Stimulated activated CD8-positive, alpha-beta memory T cell treated with anti-CD3 and anti-CD28 coated beads, Interleukin-7, amount 100 ng/mL, for 4 hours (primary cell): ENCODE measurements around the gene UTP14C.
"Not testable (repeated sequence)": the region's sequence is repeated elsewhere in the genome, so short reads cannot be mapped to it uniquely, and the experiment has no call there.

Source experiments
- DNase-seq, 2 donors: peaks; one replicate each; pipeline ENCODE4 v3.0.0-alpha.2; 2020; ENCODE audit warnings: low read depth in 2 of 2

The UTP14C gene

DNA sequence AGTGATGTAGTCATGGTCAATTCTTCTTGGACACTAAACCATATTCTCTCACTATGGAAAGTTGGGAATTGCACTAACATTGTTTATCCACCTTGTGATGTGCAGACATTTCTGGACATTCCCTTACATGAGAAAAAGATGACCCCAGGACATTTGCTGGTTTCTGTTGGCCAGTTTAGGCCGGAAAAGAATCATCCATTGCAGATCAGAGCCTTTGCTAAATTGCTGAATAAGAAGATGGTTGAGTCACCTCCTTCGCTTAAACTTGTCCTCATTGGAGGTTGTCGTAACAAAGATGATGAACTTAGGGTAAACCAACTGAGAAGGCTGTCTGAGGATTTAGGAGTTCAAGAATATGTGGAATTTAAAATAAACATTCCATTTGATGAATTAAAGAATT is at the start of gene UTP14C:
TSS of gene UTP14C (plus strand) at position 211 of the 400 bp plus-strand sequence. CDS start 4,114 bp downstream, outside the sequence.
- DNase-seq, result no peak

DNA sequence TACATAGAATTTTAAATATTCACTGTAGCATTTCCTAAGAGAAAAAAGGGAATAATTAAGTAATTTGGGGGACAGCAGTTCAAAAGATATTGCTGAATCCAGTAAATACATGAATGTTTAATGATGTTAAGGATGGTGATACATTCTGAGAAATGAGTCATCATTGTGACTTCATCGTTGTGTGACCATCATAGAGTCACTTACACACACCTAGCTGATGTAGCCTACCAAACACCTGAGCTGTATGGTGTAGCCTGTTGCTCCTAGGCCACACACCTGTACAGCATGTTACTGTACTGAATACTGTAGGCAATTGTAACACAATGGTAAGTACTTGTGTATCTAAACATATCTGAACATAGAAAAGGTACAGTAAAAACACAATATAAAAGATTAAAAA is 48.1 kb upstream of the UTP14C start:
- DNase-seq, result no peak

- DNase-seq, result no peak
These were observed 47.6 kb upstream of the UTP14C start for GRCh38 chr13:51976890-51977289.

- no peak for DNase-seq
These were observed 46.9 kb upstream of the UTP14C start for GRCh38 chr13:51977625-51978024.

DNA sequence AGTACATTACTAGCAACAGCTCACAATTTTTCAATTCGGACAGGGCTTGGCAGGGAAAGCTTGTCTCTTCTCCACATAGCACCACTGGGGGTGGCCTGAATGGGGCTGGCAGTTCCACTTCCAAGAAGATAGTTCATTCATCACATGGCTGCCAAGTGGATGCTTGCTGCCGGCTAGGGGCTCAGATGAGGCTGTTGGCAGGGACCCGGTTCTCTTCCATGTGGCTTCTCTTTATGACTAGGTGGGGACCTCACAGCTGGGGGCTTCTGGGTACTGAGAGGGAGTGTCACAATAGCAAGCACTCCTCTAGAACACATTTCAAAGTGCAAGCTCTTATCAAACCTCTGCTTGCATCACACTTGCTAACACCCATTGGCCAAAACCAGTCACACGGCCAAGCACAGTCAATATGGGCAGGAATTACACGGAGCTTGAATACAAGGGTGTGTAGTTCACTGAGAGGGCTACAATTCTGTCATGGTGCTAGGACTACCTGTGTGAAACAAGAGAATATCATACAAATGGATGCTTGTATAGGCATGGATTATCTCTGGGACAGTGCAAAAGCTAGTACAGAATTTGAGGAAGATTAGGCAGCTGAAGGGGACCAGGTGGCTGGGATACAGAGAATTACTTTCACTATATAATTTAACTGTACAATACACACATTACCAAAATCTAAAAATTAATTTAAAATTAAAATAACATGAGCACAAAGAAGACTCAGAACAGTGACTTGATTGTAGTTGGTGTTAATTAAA is 45.5 kb upstream of the UTP14C start:
- DNase-seq, result no peak

DNA sequence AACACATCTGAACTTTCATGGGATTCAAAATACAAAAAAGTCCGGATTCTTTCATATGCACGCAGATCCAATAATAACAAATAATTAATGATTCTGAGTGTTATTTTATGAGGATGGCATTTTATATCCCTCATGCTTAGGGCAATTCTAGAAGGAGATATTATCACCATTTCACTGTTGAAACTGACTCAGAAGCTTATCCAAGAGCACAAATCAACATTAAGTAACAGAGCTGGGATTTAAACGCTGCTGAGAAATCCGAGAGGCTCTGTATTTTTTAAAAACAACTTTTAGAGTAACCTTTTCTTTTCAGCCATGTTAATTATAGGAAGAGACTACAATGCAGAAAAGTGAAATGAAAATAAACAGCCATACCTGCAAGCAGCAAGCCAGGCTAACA is 43.6 kb upstream of the UTP14C start:
- no peak for DNase-seq

DNA sequence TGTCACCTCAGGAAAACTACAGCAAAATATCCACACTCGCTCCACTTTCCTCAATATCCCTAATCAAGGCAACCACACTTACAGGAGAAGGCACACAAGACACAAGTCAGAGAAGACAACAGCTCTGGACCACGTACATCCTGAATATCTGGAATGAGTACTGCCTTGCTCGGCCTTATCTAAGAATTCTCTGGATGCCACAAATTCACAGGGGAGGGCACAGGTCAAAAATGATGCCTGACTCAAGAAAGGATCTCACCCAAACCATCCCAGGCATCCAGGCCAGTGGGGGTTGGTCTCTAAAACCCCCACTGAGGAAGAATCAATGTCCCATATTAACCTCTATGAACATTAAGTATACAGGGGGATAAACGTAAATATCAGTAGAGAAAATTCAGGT is 43.1 kb upstream of the UTP14C start:
- no peak for DNase-seq

GRCh38 chr13:51983292-51983691 is 41.2 kb upstream of the UTP14C start:
- DNase-seq, result not testable (repeated sequence)

GRCh38 chr13:51984904-51985303 is 39.6 kb upstream of the UTP14C start:
- DNase-seq, result not testable (repeated sequence)

- no peak for DNase-seq
These were observed 35.4 kb upstream of the UTP14C start for GRCh38 chr13:51988988-51989618.

DNA sequence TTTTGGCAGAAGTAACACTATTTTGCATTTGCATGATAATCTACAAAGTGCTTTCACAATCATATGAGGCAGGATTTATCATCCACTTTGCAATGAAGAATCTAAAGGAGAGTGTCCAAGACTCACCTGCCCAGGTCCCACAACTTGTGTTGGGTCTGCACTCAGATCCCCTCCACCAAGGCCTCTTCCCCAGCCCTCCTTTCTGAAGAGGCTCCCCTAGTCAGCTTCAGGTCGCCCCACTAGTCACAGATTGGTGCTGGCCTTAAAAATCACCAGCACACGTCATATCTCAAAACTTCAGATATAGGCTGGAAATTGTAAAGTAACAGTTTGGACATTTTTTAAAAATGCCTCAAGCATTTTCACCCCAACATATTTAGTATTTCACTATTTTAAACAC is 30.8 kb upstream of the UTP14C start:
- no peak for DNase-seq

DNA sequence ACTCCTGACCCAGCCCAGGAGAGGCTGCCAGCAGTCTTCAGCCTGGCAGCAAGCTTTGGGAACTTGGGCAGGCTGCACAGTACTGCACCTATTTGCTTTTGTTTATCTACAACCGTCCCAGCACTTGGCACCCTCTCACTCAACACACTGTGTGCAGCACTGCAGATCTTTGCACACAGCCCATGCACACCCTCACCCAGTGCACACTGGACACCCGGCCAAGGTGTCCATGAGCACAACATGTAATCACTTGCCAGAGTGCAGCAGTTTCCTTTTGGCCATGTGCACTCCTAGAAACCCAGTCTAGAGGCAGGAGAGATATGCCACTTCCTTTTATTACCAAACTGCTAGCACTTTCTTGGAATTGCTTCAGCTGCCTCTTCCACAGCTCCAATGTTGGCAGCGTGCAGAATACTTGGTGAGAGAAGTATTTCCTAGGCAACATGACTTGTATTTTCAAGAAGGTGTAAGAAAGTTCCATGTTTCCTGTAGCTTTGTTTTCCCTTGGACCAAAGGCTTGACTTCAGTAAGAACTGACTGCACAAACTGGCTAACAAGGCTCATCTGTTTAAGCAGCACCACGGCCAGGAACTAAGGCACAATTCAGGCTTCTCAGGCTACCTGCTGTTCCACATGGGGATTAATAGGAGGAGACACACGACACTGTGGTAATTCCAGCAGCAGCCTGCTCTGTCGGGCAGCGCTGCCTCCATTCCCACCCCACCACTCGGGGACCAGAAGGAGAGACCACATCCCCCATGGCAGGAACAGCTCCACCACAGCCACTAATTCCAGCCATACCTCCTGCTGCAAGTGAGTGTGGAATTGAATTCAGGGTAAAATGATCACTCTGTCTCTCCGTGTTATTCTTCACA is 28.6 kb upstream of the UTP14C start:
- no peak for DNase-seq

GRCh38 chr13:51996641-51997040 is 27.9 kb upstream of the UTP14C start:
- DNase-seq, result no peak

GRCh38 chr13:51997186-51997585 is 27.3 kb upstream of the UTP14C start:
- no peak for DNase-seq

GRCh38 chr13:51997641-51998330 is 26.7 kb upstream of the UTP14C start:
- no peak for DNase-seq

DNA sequence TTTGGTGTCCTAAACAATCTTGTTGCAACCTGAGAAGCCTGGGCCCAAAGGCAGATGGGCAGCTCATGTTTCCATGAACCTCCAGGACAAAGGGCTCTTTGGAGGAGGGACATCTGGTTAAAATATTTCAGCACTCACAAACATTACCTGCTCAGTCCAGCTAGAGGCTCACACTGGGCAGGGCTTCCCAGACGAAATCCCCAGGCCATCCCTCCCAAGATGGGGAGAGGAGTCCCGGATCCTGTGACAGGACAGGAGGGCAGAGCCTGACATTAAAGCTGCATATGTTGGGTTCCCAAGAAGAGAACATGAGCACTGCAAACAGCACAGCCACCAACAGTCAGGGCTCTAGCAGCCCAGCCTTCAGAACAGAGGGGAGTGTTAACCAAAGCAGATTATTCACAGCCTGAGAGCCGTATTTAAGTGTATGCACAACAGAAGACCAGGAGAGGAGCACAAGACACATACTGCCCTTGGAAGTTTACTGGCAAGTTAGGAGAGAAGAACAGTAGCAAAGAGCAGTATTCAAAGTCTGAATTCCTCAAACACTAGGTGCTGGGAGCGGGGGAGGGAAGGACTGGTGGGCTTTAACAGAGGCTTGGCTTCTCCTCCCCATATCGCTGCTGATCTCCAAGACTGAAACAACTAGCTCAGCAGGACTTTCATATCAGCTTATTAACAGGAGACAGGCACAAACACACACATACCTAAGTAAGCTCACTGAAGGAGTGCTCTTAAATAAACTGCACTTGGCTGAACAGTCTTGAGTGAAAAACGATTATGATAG is 25.6 kb upstream of the UTP14C start:
- DNase-seq, result no peak

GRCh38 chr13:51999510-51999911 is 25.0 kb upstream of the UTP14C start:
- DNase-seq, result no peak

DNA sequence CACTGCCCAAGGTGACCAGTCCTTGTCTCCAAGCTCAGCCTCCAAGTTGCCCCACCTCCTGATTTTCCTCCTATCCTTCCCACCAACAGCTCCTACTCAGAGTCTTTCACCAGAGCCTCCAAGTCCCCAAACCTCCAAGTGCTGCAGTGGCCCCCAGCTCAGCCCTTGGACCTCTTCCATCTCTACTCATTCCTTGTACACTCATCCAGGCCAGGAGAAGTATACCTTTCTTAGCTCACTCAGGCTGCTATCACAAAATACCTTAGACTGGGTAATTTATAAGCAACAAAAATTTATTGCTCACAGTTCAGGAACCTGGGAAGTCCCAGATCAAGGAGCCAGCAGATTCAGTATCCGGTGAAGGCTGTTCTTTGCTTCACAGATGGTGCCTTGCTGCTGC is 24.6 kb upstream of the UTP14C start:
- DNase-seq, result no peak

DNA sequence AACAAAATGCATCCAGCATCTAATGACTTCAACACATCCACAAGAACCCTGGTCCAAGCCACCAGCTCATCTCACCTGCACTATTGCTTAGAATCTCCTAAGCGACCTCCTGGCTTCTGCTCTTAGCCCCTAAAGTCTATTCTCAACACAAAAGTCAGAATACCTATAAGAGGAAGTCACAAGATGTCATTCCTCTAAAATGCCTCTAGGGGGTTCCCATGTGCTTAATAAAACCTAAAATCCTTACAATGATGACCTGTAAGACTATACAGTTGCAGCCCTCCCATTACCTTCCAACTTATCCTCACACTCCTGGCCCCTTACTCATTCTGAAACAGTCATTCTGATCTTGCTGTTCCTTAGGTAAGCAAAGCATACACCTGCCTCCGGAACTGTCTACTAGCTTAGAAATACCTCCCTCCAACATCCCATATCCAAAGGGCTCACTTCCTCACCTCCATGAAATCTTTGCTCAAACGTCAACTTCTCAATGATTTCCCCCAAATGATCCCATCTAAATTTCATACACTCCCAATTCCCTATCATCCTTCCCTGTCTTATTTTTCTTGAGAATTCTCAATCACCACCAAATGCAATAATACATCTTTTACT is 23.3 kb upstream of the UTP14C start:
- no peak for DNase-seq

GRCh38 chr13:52002361-52002760 is 22.1 kb upstream of the UTP14C start:
- no peak for DNase-seq

- DNase-seq, result no peak
These were observed 20.9 kb upstream of the UTP14C start for GRCh38 chr13:52003541-52003940.
